HCT116 (cell line): ENCODE results near the gene ELFN1.

ENCODE experiments used
- CBX3 ChIP-seq: IDR thresholded peaks from 2 replicates; pipeline ENCODE4 v1.6.1; 2012; ENCODE audit warnings: low read depth
- CEBPB ChIP-seq: IDR thresholded peaks from 2 replicates; pipeline ENCODE4 v1.6.1; 2012; ENCODE audit warnings: low read depth
- CTCF ChIP-seq, 3 experiments: fragments of 200-600 bp in 1 of 3; sonication (generic) in 1 of 3; IDR thresholded peaks in 2 of 3; conservative IDR thresholded peaks in 1 of 3; 2 replicates each; pipeline ENCODE4 v1.5.1; 2012 to 2017; ENCODE audit warnings: low read depth in 2 of 3, low read length in 2 of 3, antibody characterized with exemption in 1 of 3, borderline replicate concordance in 1 of 3, control low read depth in 1 of 3, mild to moderate bottlenecking in 1 of 3, mixed read lengths in 1 of 3, mixed run types in 1 of 3, moderate library complexity in 1 of 3; ENCODE audit not compliant: insufficient read depth in 1 of 3
- EZH2 ChIP-seq: fragments of 200-600 bp; sonication (generic); IDR thresholded peaks from 2 replicates; pipeline ENCODE4 v1.6.1; 2017; ENCODE audit warnings: antibody characterized with exemption, mixed run types
- POLR2A ChIP-seq: IDR thresholded peaks from 2 replicates; pipeline ENCODE4 v1.7.0; 2011; ENCODE audit warnings: borderline replicate concordance; ENCODE audit not compliant: insufficient read depth, insufficient read length; ENCODE audit errors: extremely low read depth
- POLR2AphosphoS5 ChIP-seq: IDR thresholded peaks from 2 replicates; pipeline ENCODE4 v1.6.1; 2011; ENCODE audit warnings: mild to moderate bottlenecking, low read depth, low read length, moderate library complexity
- RAD21 ChIP-seq: IDR thresholded peaks from 2 replicates; pipeline ENCODE4 v1.6.1; 2012; ENCODE audit warnings: low read depth, mild to moderate bottlenecking
- SP1 ChIP-seq: IDR thresholded peaks from 2 replicates; pipeline ENCODE4 v1.6.1; 2012; ENCODE audit warnings: low read depth
- SRF ChIP-seq: IDR thresholded peaks from 2 replicates; pipeline ENCODE4 v1.6.1; 2012; ENCODE audit warnings: low read depth
- TCF7L2 ChIP-seq: IDR thresholded peaks from 2 replicates; pipeline ENCODE4 v1.7.0; 2011; ENCODE audit warnings: borderline replicate concordance, inconsistent platforms; ENCODE audit not compliant: insufficient read depth, insufficient read length; ENCODE audit errors: extremely low read depth
- ZNF274 ChIP-seq: fragments of 200-500 bp; sonication (Bioruptor generic); IDR thresholded peaks from 2 replicates; pipeline ENCODE4 v1.6.1; 2014; ENCODE audit warnings: mild to moderate bottlenecking, low read depth, low read length, inconsistent platforms
- TF ChIP-seq, protein P1 (sequence below): IDR thresholded peaks from 2 replicates; pipeline ENCODE4 v1.6.1; 2011; ENCODE audit warnings: mild to moderate bottlenecking, low read length, moderate library complexity; ENCODE audit not compliant: insufficient replicate concordance; ENCODE audit errors: extremely low read depth
- TF ChIP-seq, protein P2 (sequence below): IDR thresholded peaks from 2 replicates; pipeline ENCODE4 v1.6.1; 2012; ENCODE audit warnings: low read depth

DNA sequence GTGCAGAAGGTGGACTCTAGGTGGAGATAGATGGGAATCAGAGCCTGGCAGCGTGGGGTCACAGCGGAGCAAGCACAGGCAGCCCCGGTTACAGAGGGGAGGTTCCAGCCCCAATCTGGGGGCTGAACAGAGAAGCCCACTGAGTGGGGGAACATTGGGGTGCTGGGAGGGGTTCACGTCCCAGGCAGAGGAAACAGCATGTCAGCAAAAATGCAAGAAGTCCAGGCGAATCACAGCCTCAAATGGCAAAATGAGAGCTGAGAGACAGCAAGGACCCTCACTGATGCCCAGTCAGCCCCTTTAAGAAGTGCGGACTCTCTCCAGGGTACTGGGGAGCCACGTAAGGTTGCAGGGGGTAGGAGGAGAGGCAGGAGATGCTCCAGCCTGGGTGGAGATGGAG, 62.0 kb downstream of the ELFN1 start:
- TF ChIP-seq CEBPB (no peak), EZH2 (no peak), TCF7L2 (no peak), POLR2AphosphoS5 (no peak), SP1 (no peak), POLR2A (no peak), CTCF (IDR thresholded peaks at IDR 0.05 in 2 of 3, conservative IDR thresholded peaks at IDR 0.05 in 1 of 3; ENCODE audit: borderline replicate concordance in 1 of 3, insufficient read depth in 1 of 3, low read depth in 2 of 3, low read length in 2 of 3) (no peak), CBX3 (no peak), RAD21 (no peak), ZNF274 (no peak), SRF (no peak)
- TF ChIP-seq, protein P1, sequence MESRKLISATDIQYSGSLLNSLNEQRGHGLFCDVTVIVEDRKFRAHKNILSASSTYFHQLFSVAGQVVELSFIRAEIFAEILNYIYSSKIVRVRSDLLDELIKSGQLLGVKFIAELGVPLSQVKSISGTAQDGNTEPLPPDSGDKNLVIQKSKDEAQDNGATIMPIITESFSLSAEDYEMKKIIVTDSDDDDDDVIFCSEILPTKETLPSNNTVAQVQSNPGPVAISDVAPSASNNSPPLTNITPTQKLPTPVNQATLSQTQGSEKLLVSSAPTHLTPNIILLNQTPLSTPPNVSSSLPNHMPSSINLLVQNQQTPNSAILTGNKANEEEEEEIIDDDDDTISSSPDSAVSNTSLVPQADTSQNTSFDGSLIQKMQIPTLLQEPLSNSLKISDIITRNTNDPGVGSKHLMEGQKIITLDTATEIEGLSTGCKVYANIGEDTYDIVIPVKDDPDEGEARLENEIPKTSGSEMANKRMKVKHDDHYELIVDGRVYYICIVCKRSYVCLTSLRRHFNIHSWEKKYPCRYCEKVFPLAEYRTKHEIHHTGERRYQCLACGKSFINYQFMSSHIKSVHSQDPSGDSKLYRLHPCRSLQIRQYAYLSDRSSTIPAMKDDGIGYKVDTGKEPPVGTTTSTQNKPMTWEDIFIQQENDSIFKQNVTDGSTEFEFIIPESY: no peak
- TF ChIP-seq, protein P2, sequence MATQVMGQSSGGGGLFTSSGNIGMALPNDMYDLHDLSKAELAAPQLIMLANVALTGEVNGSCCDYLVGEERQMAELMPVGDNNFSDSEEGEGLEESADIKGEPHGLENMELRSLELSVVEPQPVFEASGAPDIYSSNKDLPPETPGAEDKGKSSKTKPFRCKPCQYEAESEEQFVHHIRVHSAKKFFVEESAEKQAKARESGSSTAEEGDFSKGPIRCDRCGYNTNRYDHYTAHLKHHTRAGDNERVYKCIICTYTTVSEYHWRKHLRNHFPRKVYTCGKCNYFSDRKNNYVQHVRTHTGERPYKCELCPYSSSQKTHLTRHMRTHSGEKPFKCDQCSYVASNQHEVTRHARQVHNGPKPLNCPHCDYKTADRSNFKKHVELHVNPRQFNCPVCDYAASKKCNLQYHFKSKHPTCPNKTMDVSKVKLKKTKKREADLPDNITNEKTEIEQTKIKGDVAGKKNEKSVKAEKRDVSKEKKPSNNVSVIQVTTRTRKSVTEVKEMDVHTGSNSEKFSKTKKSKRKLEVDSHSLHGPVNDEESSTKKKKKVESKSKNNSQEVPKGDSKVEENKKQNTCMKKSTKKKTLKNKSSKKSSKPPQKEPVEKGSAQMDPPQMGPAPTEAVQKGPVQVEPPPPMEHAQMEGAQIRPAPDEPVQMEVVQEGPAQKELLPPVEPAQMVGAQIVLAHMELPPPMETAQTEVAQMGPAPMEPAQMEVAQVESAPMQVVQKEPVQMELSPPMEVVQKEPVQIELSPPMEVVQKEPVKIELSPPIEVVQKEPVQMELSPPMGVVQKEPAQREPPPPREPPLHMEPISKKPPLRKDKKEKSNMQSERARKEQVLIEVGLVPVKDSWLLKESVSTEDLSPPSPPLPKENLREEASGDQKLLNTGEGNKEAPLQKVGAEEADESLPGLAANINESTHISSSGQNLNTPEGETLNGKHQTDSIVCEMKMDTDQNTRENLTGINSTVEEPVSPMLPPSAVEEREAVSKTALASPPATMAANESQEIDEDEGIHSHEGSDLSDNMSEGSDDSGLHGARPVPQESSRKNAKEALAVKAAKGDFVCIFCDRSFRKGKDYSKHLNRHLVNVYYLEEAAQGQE: no peak
